Heart left ventricle (tissue), 16 donors: Measurements from ENCODE around the gene LTC4S. TPM values are rescaled to one million over a fixed set of nuclear protein-coding genes. Genes with fewer than 3 reads are reported as not detected.
"Not testable (repeated sequence)": the region's sequence is repeated elsewhere in the genome, so short reads cannot be mapped to it uniquely, and the experiment has no call there.

ENCODE experiments used
- ATAC-seq, 4 donors: fragments of 200-7000 bp; cut with Tn5 transposase; one replicate each; pipeline ENCODE4 v1.9.1; 2020 to 2022; ENCODE audit warnings: moderate library complexity in 4 of 4, mild to moderate bottlenecking in 3 of 4, moderate number of reproducible peaks in 1 of 4
- DNase-seq, 5 donors: peaks; one replicate each; pipeline ENCODE4 v3.0.0-alpha.2; 2020
- H3K27ac ChIP-seq, 12 donors: fragments of 200-600 bp; sonication (generic) in 4 of 12; one replicate each; pipeline versions ENCODE4 v1.5.0 to v1.8.0; 2016 to 2022; ENCODE audit warnings: mild to moderate bottlenecking in 2 of 12
- H3K27me3 ChIP-seq, 9 donors: fragments of 200-600 bp; sonication (generic) in 2 of 9; one replicate each; pipeline versions ENCODE4 v1.5.1 to v1.8.0; 2016 to 2022; ENCODE audit warnings: mild to moderate bottlenecking in 3 of 9
- H3K36me3 ChIP-seq, 9 donors: fragments of 200-600 bp; sonication (generic) in 2 of 9; one replicate each; pipeline versions ENCODE4 v1.5.0 to v1.8.0; 2018 to 2022; ENCODE audit warnings: mild to moderate bottlenecking in 2 of 9
- H3K4me1 ChIP-seq, 12 donors: fragments of 200-600 bp; sonication (generic) in 4 of 12; one replicate each; pipeline versions ENCODE4 v1.5.0 to v1.8.0; 2016 to 2022; ENCODE audit warnings: mild to moderate bottlenecking in 3 of 12
- H3K4me3 ChIP-seq, 12 donors: fragments of 200-600 bp; sonication (generic) in 4 of 12; one replicate each; pipeline versions ENCODE4 v1.5.0 to v1.8.0; 2017 to 2022; ENCODE audit warnings: mild to moderate bottlenecking in 9 of 12, moderate library complexity in 4 of 12
- H3K9me3 ChIP-seq, 12 donors: fragments of 200-600 bp; sonication (generic) in 4 of 12; one replicate each; pipeline versions ENCODE4 v1.5.0 to v1.8.0; 2016 to 2022; ENCODE audit warnings: mild to moderate bottlenecking in 1 of 12
- POLR2A ChIP-seq, 2 donors: fragments of 450-650 bp; IDR thresholded peaks; one replicate each; pipeline ENCODE4 v1.6.1; 2017; ENCODE audit warnings: antibody characterized with exemption in 2 of 2, mild to moderate bottlenecking in 2 of 2, moderate library complexity in 2 of 2
- WGBS, 4 donors: extraction: QIAGEN DNeasy Blood & Tissue Kit in 2 of 4; methylation state at CpG; one replicate each; pipeline versions ENCODE4 v1.1.5 to v1.1.7; 2013 to 2018; 5-methylcytosine and 5-hydroxymethylcytosine counted together
- intact Hi-C, 10 donors: fragments of 100-400 bp; cut with DNase I; formaldehyde crosslinking; loops; one replicate each; pipeline versions ENCODE4 v1.11.1 to v1.14.2; 2022
- long read RNA-seq, 3 donors: library from polyadenylated mRNA; unstranded; transcript quantifications; one replicate each; pipeline ENCODE4 v2.0.0, GENCODE V29; 2020 to 2021
- polyA plus RNA-seq, 2 donors: library from polyadenylated mRNA; stranded (reverse); fragments of 200-250 nt; gene quantifications; one replicate each; pipeline ENCODE4 v1.2.3, GENCODE V29; 2013
- total RNA-seq, 9 donors: library from RNA; depleted of rRNA in 2 of 9; stranded (reverse); fragments of >200 nt in 2 of 9; fragmentation: NEBNext Ultra II Directional in 3 of 9; extraction: Animal tissue kit (Norgen Biotek cat#: 25700) in 3 of 9; gene quantifications; one replicate each; pipeline versions ENCODE4 v1.1.0 to v1.2.4, GENCODE V29; 2016 to 2023
- TF ChIP-seq, protein P1 (sequence below), 12 donors: fragments of 200-600 bp; sonication (generic) in 4 of 12; IDR thresholded peaks; one replicate each; pipeline versions ENCODE4 v1.5.0 to v1.8.0; 2018 to 2022; ENCODE audit warnings: antibody characterized with exemption in 12 of 12, mild to moderate bottlenecking in 5 of 12
- donor health status: ischemic (EF 13 %, LVEDD 7.1; RV severe dilation, severe dysfunction).
- donor health status: healthy with polysubstance abuse.
- donor health status: DM: no; HTN: yes; CAD: no.
- donor health status: DM: no; HTN: no; CAD: no.
- donor health status: ischemic (EF 25% LVEDD 6.9; RV normal size, moderate dysfunction).
- donor health status: ischemic (EF 25% LVEDD 5.7; RV mildly dilated, moderate dysfunction).
- donor health status: healthy.
- donor health status: DM: yes; HTN: yes; CAD: no.
- donor health status: ischemic (EF 35%, LVEDD 5.7; RV mildly dilated, moderate dysfunction).
- donor health status: nonischemic (EF 11% LVEDD 7.7; RV severe dilation, severe dysfunction).
- donor health status: DM: yes; HTN: yes; CAD: no.
- donor health status: PGD.
- donor health status: ischemic (EF 29% LVEDD 5.4; RV normal size, mild dysfunction).
- donor health status: nonischemic (EF 23%, LVEDD 6.1; RV moderate dilation, normal function).

LTC4S gene
- total RNA-seq (10 to 100 TPM in 4 of 9 donors, 1 to 10 TPM in 5; 4.5 to 16.7 (median 9.5) TPM), polyA plus RNA-seq (10 to 100 TPM in 1 of 2 donors, 1 to 10 TPM in 1; 3.3 to 13.8 TPM)
- long read RNA-seq, donor 1, partial matches to known transcripts, result 1 of 11 reads
- long read RNA-seq, donor 1, other reads (novel, unspliced or antisense), result 1 of 11 reads
- long read RNA-seq, donor 2, partial matches to known transcripts, result 0 of 3 reads
- long read RNA-seq, donor 2, other reads (novel, unspliced or antisense), result 0 of 3 reads
- long read RNA-seq, donor 3, partial matches to known transcripts, result 0 of 6 reads
- long read RNA-seq, donor 3, other reads (novel, unspliced or antisense), result 2 of 6 reads

- peak within 1 kb of the TSS in 11 of 12 donors; percentile 3 to 82 (median 68) for H3K4me3 ChIP-seq
Observed at GRCh38 chr5:179793468-179794139, at the start of gene LTC4S. Gene LTC4S (plus strand): TSS chr5:179793986. CDS start chr5:179794081, 95 bp downstream.

GRCh38 chr5:179744106-179744505 lies 49.7 kb upstream of the LTC4S start:
- H3K27ac ChIP-seq, H3K27me3 ChIP-seq, H3K9me3 ChIP-seq, intact Hi-C loops, ATAC-seq, H3K4me3 ChIP-seq, DNase-seq: not testable (repeated sequence)
- 87 to 90% (median 88%) methylated on average over 7 of the region's 7 CpGs for WGBS, 4 donors
- peaks cover 0 to 10% (median 0%) of the 10 kb centered on the region in 9 donors for H3K36me3 ChIP-seq
- peaks cover 0 to 38% (median 17%) of the 10 kb centered on the region in 12 donors for H3K4me1 ChIP-seq

More at GRCh38 chr5:179793468-179794139, at the start of gene LTC4S:
- WGBS, 4 donors, result 18 to 29% (median 19%) methylated on average over 15 to 19 of the region's 19 CpGs
- TF ChIP-seq, protein P1, sequence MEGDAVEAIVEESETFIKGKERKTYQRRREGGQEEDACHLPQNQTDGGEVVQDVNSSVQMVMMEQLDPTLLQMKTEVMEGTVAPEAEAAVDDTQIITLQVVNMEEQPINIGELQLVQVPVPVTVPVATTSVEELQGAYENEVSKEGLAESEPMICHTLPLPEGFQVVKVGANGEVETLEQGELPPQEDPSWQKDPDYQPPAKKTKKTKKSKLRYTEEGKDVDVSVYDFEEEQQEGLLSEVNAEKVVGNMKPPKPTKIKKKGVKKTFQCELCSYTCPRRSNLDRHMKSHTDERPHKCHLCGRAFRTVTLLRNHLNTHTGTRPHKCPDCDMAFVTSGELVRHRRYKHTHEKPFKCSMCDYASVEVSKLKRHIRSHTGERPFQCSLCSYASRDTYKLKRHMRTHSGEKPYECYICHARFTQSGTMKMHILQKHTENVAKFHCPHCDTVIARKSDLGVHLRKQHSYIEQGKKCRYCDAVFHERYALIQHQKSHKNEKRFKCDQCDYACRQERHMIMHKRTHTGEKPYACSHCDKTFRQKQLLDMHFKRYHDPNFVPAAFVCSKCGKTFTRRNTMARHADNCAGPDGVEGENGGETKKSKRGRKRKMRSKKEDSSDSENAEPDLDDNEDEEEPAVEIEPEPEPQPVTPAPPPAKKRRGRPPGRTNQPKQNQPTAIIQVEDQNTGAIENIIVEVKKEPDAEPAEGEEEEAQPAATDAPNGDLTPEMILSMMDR (IDR thresholded peaks at IDR 0.05), result no peak
- peak in 1 of 2 donors; percentile 34 for TF ChIP-seq POLR2A (IDR thresholded peaks at IDR 0.05)
- ATAC-seq, result peak; percentile 55 to 83 (median 76)
- intact Hi-C loops, result loop anchor here in 3 of 10 donors (2.0 kb wide), 2 partner anchors 29 to 31 kb away; no protein-coding TSS in a partner anchor
- Histone ChIP-seq H3K27ac (peak within 1 kb of the TSS; percentile 47 to 95 (median 86)), H3K9me3 (no peaks in the 10 kb centered on the region), H3K27me3 (no peaks in the 10 kb centered on the region), H3K4me1 (peaks cover 5 to 58% (median 49%) of the 10 kb centered on the region in 12 donors), H3K36me3 (peaks cover 1 to 18% (median 16%) of the 10 kb centered on the region in 9 donors)
- DNase-seq, result peak; percentile 87 to 93 (median 89)

- Histone ChIP-seq H3K27ac (peak overlapping the region in 1 of 12 donors; percentile 18), H3K4me3 (no peak overlapping the region), H3K4me1 (peaks cover 0 to 41% (median 14%) of the 10 kb centered on the region in 12 donors), H3K27me3 (no peaks in the 10 kb centered on the region), H3K36me3 (peaks cover 0 to 12% (median 4%) of the 10 kb centered on the region in 9 donors), H3K9me3 (no peaks in the 10 kb centered on the region)
- ATAC-seq (peak in 2 of 4 donors; percentile 41 to 54), DNase-seq (no peak)
- no peak for TF ChIP-seq POLR2A (IDR thresholded peaks at IDR 0.05)
- TF ChIP-seq, protein P1 (IDR thresholded peaks at IDR 0.05), result no peak
- intact Hi-C loops, result no loop called here
- 52 to 79% (median 70%) methylated on average over 2 of the region's 2 CpGs for WGBS, 4 donors
Observed at GRCh38 chr5:179746872-179747271, 46.9 kb upstream of the LTC4S start.

DNA sequence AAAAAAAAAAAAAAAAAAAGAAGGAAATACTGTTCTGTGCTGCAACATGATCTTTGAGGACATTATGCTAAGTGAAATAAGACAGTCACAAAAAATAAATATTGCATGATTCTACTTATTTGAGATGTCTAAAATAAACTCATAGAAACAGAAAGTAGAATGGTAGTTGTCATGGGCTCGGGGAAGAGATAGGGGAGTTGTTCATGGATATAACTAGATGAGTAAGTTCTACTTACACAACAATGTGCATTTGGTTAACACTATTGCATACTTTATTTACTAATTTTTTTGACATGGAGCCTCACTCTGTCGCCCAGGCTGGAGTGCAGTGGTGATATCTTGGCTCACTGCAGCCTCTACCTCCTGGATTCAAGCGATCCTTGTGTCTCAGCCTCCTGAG lies 46.0 kb upstream of the LTC4S start:
- Histone ChIP-seq H3K9me3 (no peaks in the 10 kb centered on the region), H3K36me3 (peaks cover 0 to 12% (median 4%) of the 10 kb centered on the region in 9 donors), H3K4me3 (no peak overlapping the region), H3K27ac (peak overlapping the region in 1 of 12 donors; percentile 15), H3K4me1 (peaks cover 0 to 41% (median 14%) of the 10 kb centered on the region in 12 donors), H3K27me3 (no peaks in the 10 kb centered on the region)
- intact Hi-C loops, result no loop called here
- TF ChIP-seq, protein P1 (IDR thresholded peaks at IDR 0.05), result no peak
- no peak for TF ChIP-seq POLR2A (IDR thresholded peaks at IDR 0.05)
- no peak for DNase-seq
- ATAC-seq, result no peak
- 90 to 96% (median 94%) methylated on average over 3 of the region's 3 CpGs for WGBS, 4 donors
